ENCODE data around the gene HOXD8.

- TF ChIP-seq EP300 (IDR thresholded peaks at IDR 0.05): no peak
- TF ChIP-seq CTCF (IDR thresholded peaks at IDR 0.05): no peak
Observed at GRCh38 chr2:176099728-176100546, 29.6 kb upstream of the HOXD8 start, which contains the start of gene HOXD12.

Measured in upper lobe of left lung (tissue), 4 donors.